KMS-11 (cell line): Measurements from ENCODE around the gene CSPG5.

Source experiments
- H2AFZ ChIP-seq: fragments of 200-600 bp; sonication (generic); 2 replicates; pipeline ENCODE4 v1.6.1; 2016; ENCODE audit warnings: antibody characterized with exemption, mixed run types, low read depth
- H3K27ac ChIP-seq: fragments of 200-600 bp; sonication (generic); 2 replicates; pipeline ENCODE4 v1.6.1; 2016; ENCODE audit warnings: mild to moderate bottlenecking, mixed run types
- H3K27me3 ChIP-seq: fragments of 200-600 bp; sonication (generic); 2 replicates; pipeline ENCODE4 v1.6.1; 2017; ENCODE audit warnings: mild to moderate bottlenecking, low read depth, mixed run types, moderate library complexity; ENCODE audit not compliant: insufficient read depth
- H3K36me3 ChIP-seq: fragments of 200-600 bp; sonication (generic); 2 replicates; pipeline ENCODE4 v1.6.1; 2017; ENCODE audit warnings: mild to moderate bottlenecking, mixed run types; ENCODE audit not compliant: insufficient read depth
- H3K4me1 ChIP-seq: fragments of 200-600 bp; sonication (generic); 2 replicates; pipeline ENCODE4 v1.6.1; 2016; ENCODE audit warnings: mild to moderate bottlenecking, low read depth, mixed run types; ENCODE audit not compliant: poor library complexity, severe bottlenecking
- H3K4me2 ChIP-seq: fragments of 200-600 bp; sonication (generic); 2 replicates; pipeline ENCODE4 v1.7.0; 2016; ENCODE audit warnings: mild to moderate bottlenecking, mixed run types
- H3K4me3 ChIP-seq: fragments of 200-600 bp; sonication (generic); IDR thresholded peaks from 2 replicates; pipeline ENCODE4 v1.6.1; 2017; ENCODE audit warnings: low read depth, low read length, mixed read lengths; ENCODE audit not compliant: insufficient read depth
- H3K79me2 ChIP-seq: fragments of 200-600 bp; sonication (generic); 2 replicates; pipeline ENCODE4 v1.6.1; 2016; ENCODE audit warnings: low read depth, mixed run types; ENCODE audit not compliant: insufficient read depth
- H3K9ac ChIP-seq: fragments of 200-600 bp; sonication (generic); 2 replicates; pipeline ENCODE4 v1.6.1; 2016; ENCODE audit warnings: mild to moderate bottlenecking, mixed run types
- H4K20me1 ChIP-seq: fragments of 200-600 bp; sonication (generic); 2 replicates; pipeline ENCODE4 v1.6.1; 2016; ENCODE audit warnings: mild to moderate bottlenecking, mixed run types; ENCODE audit not compliant: insufficient read depth
- CTCF ChIP-seq: fragments of 200-600 bp; sonication (generic); conservative IDR thresholded peaks from 2 replicates; pipeline ENCODE4 v1.6.1; 2017; ENCODE audit warnings: low read depth, mild to moderate bottlenecking, antibody characterized with exemption, low read length, moderate library complexity, mixed read lengths

Gene CSPG5

GRCh38 chr3:47614788-47615187 lies 36.1 kb upstream of the CSPG5 start:
- H3K27me3 ChIP-seq, result no peaks in the 10 kb centered on the region
- H2AFZ ChIP-seq, result no peak overlapping the region
- H3K4me3 ChIP-seq, result no peak overlapping the region
- no peaks in the 10 kb centered on the region for H3K4me1 ChIP-seq
- no peak for TF ChIP-seq CTCF
- H3K9ac ChIP-seq, result no peak overlapping the region
- H4K20me1 ChIP-seq, result no peaks in the 10 kb centered on the region
- H3K36me3 ChIP-seq, result no peaks in the 10 kb centered on the region
- no peak overlapping the region for H3K4me2 ChIP-seq
- no peaks in the 10 kb centered on the region for H3K79me2 ChIP-seq
- no peak overlapping the region for H3K27ac ChIP-seq

GRCh38 chr3:47613722-47614121 lies 35.1 kb upstream of the CSPG5 start:
- H4K20me1 ChIP-seq, result no peaks in the 10 kb centered on the region
- no peaks in the 10 kb centered on the region for H3K36me3 ChIP-seq
- no peak overlapping the region for H2AFZ ChIP-seq
- no peaks in the 10 kb centered on the region for H3K4me1 ChIP-seq
- H3K27ac ChIP-seq, result no peak overlapping the region
- H3K9ac ChIP-seq, result no peak overlapping the region
- no peak for TF ChIP-seq CTCF
- no peaks in the 10 kb centered on the region for H3K27me3 ChIP-seq
- H3K79me2 ChIP-seq, result no peaks in the 10 kb centered on the region
- no peak overlapping the region for H3K4me3 ChIP-seq
- no peak overlapping the region for H3K4me2 ChIP-seq

- no peak overlapping the region for H3K27ac ChIP-seq
- no peaks in the 10 kb centered on the region for H4K20me1 ChIP-seq
- TF ChIP-seq CTCF, result no peak
- H2AFZ ChIP-seq, result no peak overlapping the region
- H3K79me2 ChIP-seq, result no peaks in the 10 kb centered on the region
- no peak overlapping the region for H3K4me2 ChIP-seq
- no peaks in the 10 kb centered on the region for H3K36me3 ChIP-seq
- no peak overlapping the region for H3K9ac ChIP-seq
- no peaks in the 10 kb centered on the region for H3K27me3 ChIP-seq
- H3K4me3 ChIP-seq, result no peak overlapping the region
- no peaks in the 10 kb centered on the region for H3K4me1 ChIP-seq
These were observed 34.2 kb upstream of the CSPG5 start for GRCh38 chr3:47612879-47613278.

- Histone ChIP-seq H3K4me2 (no peak overlapping the region), H4K20me1 (no peaks in the 10 kb centered on the region), H3K36me3 (no peaks in the 10 kb centered on the region), H3K4me3 (no peak overlapping the region), H3K27ac (no peak overlapping the region), H2AFZ (no peak overlapping the region), H3K9ac (no peak overlapping the region), H3K27me3 (no peaks in the 10 kb centered on the region), H3K79me2 (no peaks in the 10 kb centered on the region), H3K4me1 (no peaks in the 10 kb centered on the region)
- TF ChIP-seq CTCF, result no peak
These were observed 33.5 kb upstream of the CSPG5 start for GRCh38 chr3:47612178-47612577.

GRCh38 chr3:47611576-47611975 lies 32.9 kb upstream of the CSPG5 start:
- no peak overlapping the region for H3K27ac ChIP-seq
- no peaks in the 10 kb centered on the region for H3K79me2 ChIP-seq
- no peak overlapping the region for H3K9ac ChIP-seq
- H3K4me3 ChIP-seq, result no peak overlapping the region
- no peaks in the 10 kb centered on the region for H3K4me1 ChIP-seq
- no peak for TF ChIP-seq CTCF
- no peaks in the 10 kb centered on the region for H3K36me3 ChIP-seq
- no peaks in the 10 kb centered on the region for H4K20me1 ChIP-seq
- H3K4me2 ChIP-seq, result no peak overlapping the region
- H3K27me3 ChIP-seq, result no peaks in the 10 kb centered on the region
- no peak overlapping the region for H2AFZ ChIP-seq
